HUES64 (cell line): ENCODE measurements around the gene NDUFC2.
"Not testable (repeated sequence)": the region's sequence is repeated elsewhere in the genome, so short reads cannot be mapped to it uniquely, and the experiment has no call there.

Experiments used
- H3K27ac ChIP-seq: 2 replicates; pipeline ENCODE4 v1.7.0; 2013; ENCODE audit warnings: low read depth, low read length, inconsistent platforms
- H3K27me3 ChIP-seq: 2 replicates; pipeline ENCODE4 v1.6.1; 2013; ENCODE audit warnings: mild to moderate bottlenecking, low read length; ENCODE audit not compliant: insufficient read depth
- H3K36me3 ChIP-seq: 2 replicates; pipeline ENCODE4 v1.6.1; 2013; ENCODE audit warnings: mild to moderate bottlenecking, low read length; ENCODE audit not compliant: insufficient read depth
- H3K4me1 ChIP-seq: 2 replicates; pipeline ENCODE4 v1.6.1; 2013; ENCODE audit warnings: mild to moderate bottlenecking, low read length, moderate library complexity; ENCODE audit not compliant: insufficient read depth
- H3K4me3 ChIP-seq: 2 replicates; pipeline ENCODE4 v1.5.1; 2013; ENCODE audit warnings: mild to moderate bottlenecking, low read length, moderate library complexity
- H3K9ac ChIP-seq: 2 replicates; pipeline ENCODE4 v1.6.1; 2013; ENCODE audit warnings: mild to moderate bottlenecking, low read depth, low read length
- H3K9me3 ChIP-seq: 2 replicates; pipeline ENCODE4 v1.6.1; 2013; ENCODE audit warnings: low read depth, low read length; ENCODE audit not compliant: insufficient read depth
- WGBS: fragments of 150-250, 120-280 bp; methylation state at CpG from one replicate; pipeline ENCODE4 v1.1.7; 2013; ENCODE audit warnings: missing lambda C conversion rate; 5-methylcytosine and 5-hydroxymethylcytosine counted together

Gene NDUFC2

DNA sequence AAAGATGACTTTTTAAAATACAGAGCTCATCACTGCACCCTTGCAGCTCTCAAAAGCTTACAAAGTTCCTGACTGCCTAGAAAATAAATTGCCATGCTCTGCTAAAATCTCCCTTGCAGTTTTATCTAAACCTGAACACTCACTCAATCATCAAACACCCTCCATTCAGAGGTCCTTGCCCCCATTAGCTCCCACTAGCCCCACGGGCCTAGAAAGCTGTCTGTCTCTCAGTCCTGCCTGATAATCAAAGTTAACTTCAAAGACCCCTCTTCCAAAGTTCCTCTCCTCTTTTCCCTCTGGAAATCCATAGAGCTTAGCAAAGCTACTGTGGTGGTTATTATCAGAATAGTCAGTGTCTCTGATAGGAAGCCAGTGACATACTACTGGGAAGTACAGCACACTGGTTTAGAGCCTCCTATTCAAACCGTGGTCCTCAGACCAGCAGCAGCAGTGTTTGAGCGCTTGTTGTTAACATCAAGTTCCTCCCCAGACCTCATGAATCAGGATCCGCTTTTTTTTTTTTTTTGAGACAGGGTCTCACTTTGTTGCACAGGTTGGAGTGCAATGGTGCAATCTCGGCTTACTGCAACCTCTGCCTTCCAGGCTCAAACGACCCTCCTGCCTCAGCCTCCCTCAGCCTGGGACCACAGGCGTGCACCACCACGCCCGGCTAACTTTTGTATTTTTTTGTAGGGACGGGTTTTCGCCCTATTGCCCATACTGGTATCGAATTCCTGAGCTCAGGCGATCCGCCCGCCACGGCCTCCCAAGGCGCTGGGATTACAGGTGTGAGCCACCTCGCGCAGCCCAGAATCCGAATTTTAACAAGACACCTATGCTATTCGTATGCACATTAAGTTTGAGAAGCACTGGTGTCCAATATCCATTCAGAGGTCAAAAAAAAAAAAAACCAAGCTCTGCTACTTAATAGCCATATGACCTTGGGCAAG lies 1.2 kb downstream of the NDUFC2 start:
- Histone ChIP-seq H3K27ac (no peak overlapping the region), H3K36me3 (peaks cover 5% of the 10 kb centered on the region; the same call in 1 of the 2 replicates), H3K4me3 (peak overlapping the region; percentile 87), H3K4me1 (peaks cover 4% of the 10 kb centered on the region; the same call in 1 of the 2 replicates), H3K9ac (peak overlapping the region; percentile 90), H3K9me3 (no peaks in the 10 kb centered on the region), H3K27me3 (no peaks in the 10 kb centered on the region)
- 29% methylated on average over 19 of the region's 21 CpGs for WGBS

- 94% methylated on average over 4 of the region's 4 CpGs for WGBS
These were observed 2.1 kb downstream of the NDUFC2 start for GRCh38 chr11:78077592-78077991.

GRCh38 chr11:78076733-78077403 lies 2.8 kb downstream of the NDUFC2 start:
- H3K27me3 ChIP-seq, result no peaks in the 10 kb centered on the region
- WGBS, result 90% methylated on average over 6 of the region's 6 CpGs
- H3K4me3 ChIP-seq, result no peak overlapping the region
- peaks cover 14% of the 10 kb centered on the region for H3K36me3 ChIP-seq
- H3K27ac ChIP-seq, result no peak overlapping the region
- no peaks in the 10 kb centered on the region for H3K9me3 ChIP-seq
- no peak overlapping the region for H3K9ac ChIP-seq
- H3K4me1 ChIP-seq, result peaks cover 4% of the 10 kb centered on the region; the same call in 1 of the 2 replicates

More at GRCh38 chr11:78077592-78077991, 2.1 kb downstream of the NDUFC2 start:
- H3K9ac ChIP-seq, H3K36me3 ChIP-seq, H3K9me3 ChIP-seq, H3K4me1 ChIP-seq, H3K27me3 ChIP-seq, H3K27ac ChIP-seq: not testable (repeated sequence)
- peak overlapping the region; percentile 87; the same call in 1 of the 2 replicates for H3K4me3 ChIP-seq

GRCh38 chr11:78074756-78075155 lies 4.9 kb downstream of the NDUFC2 start:
- Histone ChIP-seq H3K9me3 (no peaks in the 10 kb centered on the region), H3K27ac (no peak overlapping the region), H3K4me1 (peaks cover 4% of the 10 kb centered on the region; the same call in 1 of the 2 replicates), H3K4me3 (no peak overlapping the region), H3K36me3 (peaks cover 34% of the 10 kb centered on the region), H3K9ac (no peak overlapping the region), H3K27me3 (no peaks in the 10 kb centered on the region)
- whole genome bisulfite sequencing, result 92% methylated on average over 6 of the region's 6 CpGs

DNA sequence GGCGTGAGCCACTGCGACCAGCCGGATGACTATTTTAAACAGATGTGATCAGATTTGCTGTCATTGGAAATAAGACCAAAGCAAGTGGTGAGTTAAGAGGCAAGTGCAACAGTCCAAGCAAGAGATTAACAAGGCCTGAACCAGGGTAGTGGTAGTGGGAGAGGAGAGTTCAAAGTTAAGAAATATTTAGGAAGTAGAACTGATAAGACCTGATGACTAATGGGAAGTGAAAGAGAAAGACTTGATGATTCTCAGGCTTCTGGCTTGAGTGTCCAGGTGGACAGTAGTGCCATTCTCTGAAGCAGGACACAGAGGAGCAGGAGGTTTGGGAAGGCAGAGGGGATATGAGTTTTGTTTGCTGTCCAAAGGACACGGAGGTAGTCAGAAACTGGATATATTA lies 7.2 kb downstream of the NDUFC2 start:
- Histone ChIP-seq H3K4me3 (no peak overlapping the region), H3K4me1 (no peaks in the 10 kb centered on the region), H3K36me3 (peaks cover 52% of the 10 kb centered on the region), H3K9me3 (no peaks in the 10 kb centered on the region), H3K27ac (no peak overlapping the region), H3K27me3 (no peaks in the 10 kb centered on the region), H3K9ac (no peak overlapping the region)
- 94% methylated on average over 4 of the region's 4 CpGs for WGBS

DNA sequence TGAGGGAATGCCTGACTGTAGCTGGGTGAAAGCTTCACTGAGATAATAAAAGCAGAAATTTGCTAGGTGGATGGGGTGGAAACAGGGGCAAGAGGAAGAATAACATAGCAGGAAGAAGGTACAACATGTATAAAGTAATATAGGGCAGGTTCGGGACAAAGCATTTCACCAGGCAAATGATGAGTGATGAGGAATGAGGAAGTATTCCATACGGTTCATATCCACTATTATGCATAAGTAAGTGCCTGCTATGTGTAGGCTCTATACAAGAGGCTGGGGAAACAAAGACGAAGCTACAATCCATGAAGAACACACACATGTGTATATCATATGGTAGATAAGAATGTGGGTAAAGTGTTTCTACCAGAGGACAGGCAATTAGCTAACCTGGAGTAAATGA lies 7.9 kb downstream of the NDUFC2 start:
- Histone ChIP-seq H3K9me3 (no peaks in the 10 kb centered on the region), H3K4me3 (no peak overlapping the region), H3K27me3 (no peaks in the 10 kb centered on the region), H3K27ac (no peak overlapping the region), H3K4me1 (no peaks in the 10 kb centered on the region), H3K9ac (no peak overlapping the region), H3K36me3 (peaks cover 54% of the 10 kb centered on the region)
- 98% methylated on average over 3 of the region's 3 CpGs for WGBS

- peaks cover 51% of the 10 kb centered on the region for H3K36me3 ChIP-seq
- H3K4me3 ChIP-seq, result no peak overlapping the region
- no peaks in the 10 kb centered on the region for H3K9me3 ChIP-seq
- H3K4me1 ChIP-seq, result no peaks in the 10 kb centered on the region
- 96% methylated on average over 2 of the region's 2 CpGs for WGBS
- no peak overlapping the region for H3K9ac ChIP-seq
- H3K27ac ChIP-seq, result no peak overlapping the region
- no peaks in the 10 kb centered on the region for H3K27me3 ChIP-seq
These were observed 9.0 kb downstream of the NDUFC2 start for GRCh38 chr11:78070621-78071020.

DNA sequence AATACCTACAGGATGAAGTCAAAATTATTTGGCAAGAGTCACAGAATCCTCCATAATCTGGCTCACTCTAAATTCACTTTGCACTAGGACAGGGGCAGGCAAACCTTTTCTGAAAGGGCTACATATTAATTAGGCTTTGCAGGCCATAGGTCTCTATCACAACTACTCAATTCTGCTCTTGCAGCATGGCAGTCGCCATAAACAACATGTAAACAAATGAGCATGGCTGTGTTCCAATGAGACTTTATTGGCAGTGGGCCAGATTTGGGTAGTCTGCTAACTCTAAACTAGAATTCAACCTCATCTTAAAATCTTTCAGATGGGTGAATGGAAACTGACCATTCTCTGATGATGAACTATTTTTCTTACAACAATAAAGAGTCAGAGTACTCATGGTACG lies 10.2 kb downstream of the NDUFC2 start:
- Histone ChIP-seq H3K4me3 (no peak overlapping the region), H3K4me1 (no peaks in the 10 kb centered on the region), H3K27me3 (no peaks in the 10 kb centered on the region), H3K36me3 (peaks cover 51% of the 10 kb centered on the region), H3K9ac (no peak overlapping the region), H3K27ac (no peak overlapping the region), H3K9me3 (no peaks in the 10 kb centered on the region)
- WGBS, result 100% methylated on average over 2 of the region's 2 CpGs

DNA sequence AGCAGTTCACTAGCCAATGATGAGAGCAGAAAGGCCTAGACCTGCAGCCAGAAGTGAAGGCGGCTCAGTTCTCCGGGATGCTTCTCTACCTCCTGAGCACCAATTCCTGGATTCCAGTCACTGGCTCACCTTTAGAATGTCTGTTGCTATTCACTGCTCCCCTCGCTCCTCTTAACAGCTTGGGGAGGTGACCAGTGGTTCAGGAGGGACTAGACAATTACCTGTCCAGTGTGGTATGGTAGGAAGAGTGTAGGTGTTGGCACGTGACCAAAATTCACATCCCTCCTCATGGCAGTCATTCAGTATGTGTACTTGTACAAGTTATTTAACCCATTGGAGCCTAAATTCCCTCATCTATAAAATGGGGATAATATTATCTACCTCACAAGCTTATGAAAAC lies 12.0 kb downstream of the NDUFC2 start:
- Histone ChIP-seq H3K9me3 (no peaks in the 10 kb centered on the region), H3K27me3 (no peaks in the 10 kb centered on the region), H3K36me3 (peaks cover 48% of the 10 kb centered on the region), H3K9ac (no peak overlapping the region), H3K27ac (no peak overlapping the region), H3K4me3 (no peak overlapping the region), H3K4me1 (no peaks in the 10 kb centered on the region)
- 98% methylated on average over 3 of the region's 4 CpGs for WGBS

DNA sequence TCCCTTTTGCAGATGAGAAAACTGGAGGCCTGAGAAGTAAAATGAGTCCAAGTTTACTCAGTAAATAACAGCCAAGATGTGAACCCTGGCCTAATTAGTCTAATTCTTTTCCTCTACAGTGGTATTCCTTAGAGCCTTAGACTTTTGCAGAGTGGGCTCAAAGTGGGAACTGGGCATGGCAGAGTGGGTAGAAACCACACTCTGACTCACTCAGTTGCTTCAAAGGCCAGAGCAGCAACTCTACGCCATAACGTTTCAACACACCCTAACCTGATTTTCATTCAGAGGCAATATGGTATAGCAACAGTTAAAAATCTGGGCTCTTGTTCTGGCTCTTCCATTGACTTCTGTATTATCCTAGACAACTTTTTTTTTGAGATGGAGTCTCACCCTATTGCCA lies 13.2 kb downstream of the NDUFC2 start:
- no peaks in the 10 kb centered on the region for H3K27me3 ChIP-seq
- H3K9ac ChIP-seq, result no peak overlapping the region
- no peaks in the 10 kb centered on the region for H3K4me1 ChIP-seq
- no peaks in the 10 kb centered on the region for H3K9me3 ChIP-seq
- H3K27ac ChIP-seq, result no peak overlapping the region
- H3K4me3 ChIP-seq, result no peak overlapping the region
- H3K36me3 ChIP-seq, result peaks cover 38% of the 10 kb centered on the region
- 91% methylated on average over 2 of the region's 2 CpGs for WGBS

- Histone ChIP-seq H3K4me3 (no peak overlapping the region), H3K36me3 (peaks cover 26% of the 10 kb centered on the region), H3K27me3 (no peaks in the 10 kb centered on the region), H3K27ac (no peak overlapping the region), H3K9ac (no peak overlapping the region), H3K9me3 (no peaks in the 10 kb centered on the region), H3K4me1 (no peaks in the 10 kb centered on the region)
- WGBS, result 97% methylated on average over 2 of the region's 2 CpGs
These were observed 14.5 kb downstream of the NDUFC2 start for GRCh38 chr11:78065203-78065602.
